ENCODE results near the gene UHRF1. TPM values are rescaled to one million over a fixed set of nuclear protein-coding genes. Genes with fewer than 3 reads are reported as not detected.
"Not testable (repeated sequence)": the region's sequence is repeated elsewhere in the genome, so short reads cannot be mapped to it uniquely, and the experiment has no call there.

The UHRF1 gene
- polyA plus RNA-seq, 6 donors from 2014 or later: 0.07 to 0.17 (median 0.14) TPM; not detected in 2

DNA sequence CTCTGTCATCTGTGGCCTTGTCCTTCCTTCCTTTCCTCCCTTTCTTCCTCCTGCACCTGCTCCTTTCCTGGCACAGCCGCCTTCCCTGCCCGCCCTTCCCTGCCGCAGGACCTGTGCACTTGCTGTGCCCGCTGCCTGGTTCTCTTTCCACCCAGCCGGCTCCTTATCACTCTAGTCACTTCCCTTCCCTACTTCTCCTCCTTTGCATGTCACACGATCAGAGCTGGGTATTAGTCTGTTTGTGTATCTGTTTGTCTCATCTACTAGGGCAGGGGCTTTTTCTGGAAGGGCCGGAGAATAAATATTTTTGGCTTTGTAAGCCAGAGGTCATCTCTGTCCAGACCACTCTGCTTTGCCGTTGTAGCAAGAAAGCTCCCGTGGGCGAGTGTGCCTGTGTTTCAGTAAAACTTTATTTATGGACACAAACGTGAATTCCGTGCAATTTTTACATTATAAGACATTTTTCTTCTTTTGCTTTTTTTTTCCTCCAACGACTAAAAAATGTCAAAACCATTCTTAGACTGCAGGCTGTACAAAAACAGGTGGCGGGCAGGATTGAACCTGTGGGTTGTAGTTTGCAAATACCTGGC lies 65.7 kb downstream of the UHRF1 start:
- H3K27ac Mint-ChIP-seq: peak overlapping the region in 4 of 6 donors; percentile 62 to 86 (median 78)
- H3K4me3 Mint-ChIP-seq: peak overlapping the region in 3 of 8 donors; percentile 32 to 73 (median 37)

DNA sequence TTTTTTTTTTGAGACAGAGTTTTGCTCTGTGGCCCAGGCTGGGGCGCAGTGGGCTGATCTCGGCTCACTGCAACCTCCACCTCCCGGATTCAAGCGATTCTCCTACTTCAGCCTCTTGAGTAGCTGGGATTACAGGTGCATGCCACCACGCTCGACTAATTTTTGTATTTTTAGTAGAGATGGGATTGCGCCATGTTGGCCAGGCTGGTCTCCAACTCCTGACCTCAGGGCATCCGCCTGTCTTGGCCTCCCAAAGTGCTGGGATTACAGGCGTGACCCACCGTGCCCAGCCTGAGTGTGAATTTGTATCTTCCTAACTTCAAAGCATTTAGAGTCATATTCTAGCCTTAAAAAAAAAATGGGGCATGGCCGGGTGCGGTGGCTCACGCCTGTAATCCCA lies 66.3 kb downstream of the UHRF1 start:
- not testable (repeated sequence) for DNase-seq; ATAC-seq (ENCODE audit: low read depth in 2 of 2); H3K36me3 Mint-ChIP-seq; H3K27me3 Mint-ChIP-seq; H3K9me3 Mint-ChIP-seq
- Mint-ChIP-seq H3K4me1 (peaks cover 57 to 65% (median 61%) of the 10 kb centered on the region in 3 donors), H3K4me3 (peak overlapping the region in 1 of 8 donors; percentile 37), H3K27ac (peak overlapping the region in 1 of 6 donors; percentile 94)

More for the DNA sequence above, 65.7 kb downstream of the UHRF1 start:
- peaks cover 0 to 8% of the 10 kb centered on the region in 2 donors for H3K36me3 Mint-ChIP-seq
- H3K9me3 Mint-ChIP-seq: no peaks in the 10 kb centered on the region
- H3K4me1 Mint-ChIP-seq: peaks cover 59 to 67% (median 61%) of the 10 kb centered on the region in 3 donors
- ATAC-seq (ENCODE audit: low read depth in 2 of 2): no peak
- DNase-seq: no peak
- no peaks in the 10 kb centered on the region for H3K27me3 Mint-ChIP-seq

DNA sequence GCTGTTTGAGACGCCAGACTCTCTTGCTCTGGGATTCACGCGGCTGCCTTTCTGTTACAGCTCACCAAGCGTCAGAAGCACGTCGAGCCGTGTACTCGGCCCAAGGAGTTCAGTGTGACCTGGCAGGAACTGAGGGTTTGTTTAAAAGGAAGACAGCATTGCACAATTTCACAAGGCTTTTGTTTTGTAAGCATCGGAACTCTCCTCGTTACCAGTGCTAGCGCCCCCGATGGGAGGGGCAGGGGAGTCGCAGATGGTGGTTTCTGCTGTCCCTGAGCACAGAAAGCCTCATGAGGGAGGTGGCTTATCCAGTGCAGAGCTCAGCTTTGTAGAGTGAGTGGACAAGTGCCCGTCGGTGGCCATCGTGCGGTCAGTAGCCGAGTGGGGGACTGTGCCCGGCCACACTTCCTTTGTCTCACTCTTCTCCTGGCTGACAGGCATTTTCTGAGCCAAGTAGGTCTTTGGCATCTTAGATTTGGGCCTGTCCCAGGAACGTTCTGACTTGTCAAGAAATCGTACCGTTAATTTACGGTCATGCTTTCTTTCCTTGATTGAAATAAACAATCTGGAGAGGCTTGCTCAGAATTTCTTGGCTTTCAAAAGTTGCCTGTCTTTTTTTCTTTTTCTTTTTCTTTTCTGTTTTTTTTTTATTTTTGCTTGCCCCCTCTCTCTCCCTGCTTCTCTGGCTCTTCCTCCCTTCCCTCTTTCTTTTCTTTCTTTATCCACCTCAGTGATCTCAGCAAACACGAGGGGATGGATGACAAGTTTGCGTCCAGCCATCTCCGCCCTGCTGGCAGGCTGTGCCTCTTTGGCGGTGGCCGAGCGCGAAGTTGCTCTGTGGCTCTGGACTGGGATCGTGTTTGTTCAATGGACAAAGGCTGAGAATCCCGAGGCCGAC lies 67.3 kb downstream of the UHRF1 start:
- H3K27me3 Mint-ChIP-seq: no peaks in the 10 kb centered on the region
- peaks cover 0 to 8% of the 10 kb centered on the region in 2 donors for H3K36me3 Mint-ChIP-seq
- ATAC-seq (ENCODE audit: low read depth in 2 of 2) (peak; percentile 46 to 54), DNase-seq (peak; percentile 28)
- peak overlapping the region; percentile 83 to 95 (median 92) for H3K27ac Mint-ChIP-seq
- H3K4me3 Mint-ChIP-seq: peak overlapping the region; percentile 10 to 83 (median 72)
- H3K9me3 Mint-ChIP-seq: no peaks in the 10 kb centered on the region
- H3K4me1 Mint-ChIP-seq: peaks cover 51 to 60% (median 53%) of the 10 kb centered on the region in 3 donors

DNA sequence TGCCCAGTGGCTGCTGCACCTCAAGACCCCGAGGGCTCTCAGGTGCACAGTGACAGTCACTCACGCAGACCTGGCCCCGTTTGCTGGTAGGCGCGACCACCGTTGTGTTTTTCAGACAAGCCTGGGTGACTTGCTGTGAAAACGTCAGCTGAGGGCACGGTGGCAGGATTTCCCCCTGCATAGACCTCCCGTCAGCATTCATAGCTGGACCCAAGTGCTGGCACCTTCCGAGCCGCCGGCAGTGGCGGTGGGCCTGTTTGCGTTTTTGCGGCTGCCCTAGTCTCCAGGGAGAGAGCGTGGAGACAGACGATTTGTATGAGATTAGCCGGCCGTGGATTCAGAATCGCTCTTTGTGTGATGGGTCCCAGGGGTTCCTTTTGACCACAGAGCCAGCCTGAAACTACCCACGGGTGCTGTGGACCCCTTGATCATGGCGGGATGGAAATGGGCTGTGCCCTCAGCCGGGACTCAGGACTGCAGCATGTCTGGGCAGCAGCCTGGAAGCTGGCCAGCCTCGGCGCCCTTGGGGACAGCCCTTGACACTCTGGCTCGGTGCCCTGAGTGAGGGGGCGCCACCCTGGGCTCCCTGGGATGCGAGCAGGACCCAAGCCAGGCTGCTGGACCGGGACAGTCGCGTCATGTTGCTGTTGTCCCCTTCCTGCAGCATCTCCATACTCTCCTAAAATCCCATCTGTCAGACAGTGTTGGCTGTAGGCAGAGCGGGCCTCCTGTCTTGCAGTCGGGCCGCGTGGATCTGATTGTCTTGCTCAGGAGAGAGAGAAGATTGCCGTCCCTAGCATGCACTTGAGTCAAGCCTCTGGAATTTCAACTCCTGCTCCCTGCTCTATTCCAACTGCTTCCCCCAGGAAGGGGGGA lies 68.2 kb downstream of the UHRF1 start:
- ATAC-seq (ENCODE audit: low read depth in 2 of 2) (peak; percentile 68 to 70), DNase-seq (peak; percentile 60)
- Mint-ChIP-seq H3K27ac (peak overlapping the region; percentile 86 to 95 (median 94)), H3K4me1 (peaks cover 47 to 57% (median 53%) of the 10 kb centered on the region in 3 donors), H3K4me3 (peak overlapping the region; percentile 10 to 83 (median 72)), H3K9me3 (no peaks in the 10 kb centered on the region), H3K36me3 (peaks cover 0 to 8% of the 10 kb centered on the region in 2 donors), H3K27me3 (no peaks in the 10 kb centered on the region)

DNA sequence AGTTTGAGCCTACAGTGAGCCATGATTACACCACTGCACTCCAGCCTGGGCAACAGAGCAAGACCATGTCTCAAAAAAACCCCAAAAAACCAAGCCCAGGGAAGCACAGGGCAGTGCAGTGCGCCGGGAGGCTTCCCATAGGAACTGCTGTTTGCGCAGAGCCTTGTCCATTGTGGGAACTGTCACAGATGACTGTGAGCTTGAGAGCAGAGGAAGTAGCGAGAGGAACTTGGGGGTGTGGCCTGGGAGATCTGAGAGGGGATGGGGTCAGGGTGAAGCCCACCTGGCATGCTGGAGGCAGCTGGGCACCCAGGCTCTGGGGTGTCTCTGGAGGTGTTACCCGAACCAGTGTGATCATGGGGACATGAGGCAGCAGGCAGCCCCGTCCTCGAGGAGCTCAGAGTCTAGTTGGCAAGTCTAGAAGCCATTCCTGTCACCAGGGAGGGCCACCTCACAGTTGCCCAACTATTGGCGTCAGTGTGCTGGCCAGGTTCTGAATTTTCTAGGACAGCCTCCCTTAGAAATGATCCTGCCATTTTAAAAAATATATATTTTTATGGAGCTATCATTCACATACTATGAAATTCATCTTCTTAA lies 70.0 kb downstream of the UHRF1 start:
- Mint-ChIP-seq H3K9me3 (no peaks in the 10 kb centered on the region), H3K36me3 (peaks cover 0 to 8% of the 10 kb centered on the region in 2 donors), H3K4me3 (peak overlapping the region in 3 of 8 donors; percentile 29 to 75 (median 54)), H3K4me1 (peaks cover 50 to 69% (median 54%) of the 10 kb centered on the region in 3 donors), H3K27me3 (no peaks in the 10 kb centered on the region), H3K27ac (peak overlapping the region in 4 of 6 donors; percentile 26 to 67 (median 48))
- no peak for ATAC-seq (ENCODE audit: low read depth in 2 of 2)
- DNase-seq: no peak

DNA sequence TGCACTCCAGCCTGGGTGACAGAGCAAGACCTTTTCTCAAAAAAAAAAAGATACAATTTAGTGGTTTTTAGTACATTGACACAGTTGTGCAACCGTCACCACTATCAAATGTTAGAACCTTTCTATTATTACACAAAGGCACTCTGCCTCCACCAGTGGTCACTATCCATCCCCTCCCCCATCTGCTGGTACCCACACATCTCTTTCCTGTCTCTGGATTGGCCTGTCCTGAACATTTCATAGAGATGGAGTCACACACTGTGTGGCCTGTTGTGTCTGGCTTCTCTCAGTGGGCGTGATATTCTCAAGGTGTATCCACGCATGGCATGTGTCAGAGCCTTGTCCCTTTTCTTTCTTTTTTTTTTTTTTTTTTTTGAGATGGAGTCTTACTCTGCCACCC lies 70.8 kb downstream of the UHRF1 start:
- no peak for DNase-seq
- Mint-ChIP-seq H3K27me3 (no peaks in the 10 kb centered on the region), H3K4me3 (no peak overlapping the region), H3K4me1 (peaks cover 48 to 64% (median 49%) of the 10 kb centered on the region in 3 donors), H3K9me3 (no peaks in the 10 kb centered on the region), H3K36me3 (peaks cover 0 to 2% of the 10 kb centered on the region in 2 donors), H3K27ac (peak overlapping the region in 2 of 6 donors; percentile 4 to 78)
- ATAC-seq (ENCODE audit: low read depth in 2 of 2): no peak

DNA sequence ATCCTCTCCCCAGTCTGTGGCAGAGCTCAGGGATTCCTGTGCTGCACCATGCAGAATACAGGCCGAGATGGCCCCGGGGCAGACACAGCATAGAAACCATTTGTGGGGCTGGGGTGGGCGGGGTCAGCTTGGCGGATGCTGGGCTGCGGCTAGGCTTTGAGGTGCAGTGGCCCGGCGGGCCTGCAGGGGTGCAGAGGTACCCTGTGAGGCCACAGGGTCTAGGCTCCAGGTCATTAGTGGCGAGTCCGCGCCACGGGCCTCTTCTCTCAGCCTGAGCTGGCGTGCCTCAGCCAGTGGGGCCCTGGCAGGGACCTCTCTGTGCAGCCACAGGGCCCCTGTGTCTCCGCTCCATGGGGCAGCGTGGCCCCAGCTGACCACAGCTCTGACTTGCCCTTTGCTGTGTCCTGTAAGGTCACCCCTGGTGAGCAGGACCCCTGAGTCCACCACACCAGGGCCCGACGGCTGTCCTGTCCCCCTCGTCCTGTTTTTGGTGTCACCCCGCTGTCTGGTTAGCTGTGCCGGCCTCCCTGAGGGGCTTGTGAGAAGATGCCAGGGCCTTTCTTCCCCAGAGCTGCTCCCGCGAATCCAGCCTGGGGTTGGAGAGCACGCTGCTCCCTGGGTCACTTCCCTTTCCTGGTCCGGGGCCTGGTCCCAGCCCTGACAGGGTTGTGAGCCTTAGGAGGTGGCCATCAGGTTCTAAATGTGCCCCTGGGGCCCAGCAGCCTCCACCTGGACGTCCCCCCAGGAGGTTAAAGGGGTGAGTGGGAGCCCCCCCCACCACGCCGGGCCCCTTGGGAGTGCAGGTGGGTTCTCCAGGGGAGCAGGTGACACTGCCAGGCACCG lies 71.8 kb downstream of the UHRF1 start:
- H3K4me3 Mint-ChIP-seq: peak overlapping the region in 2 of 8 donors; percentile 38 to 63

DNA sequence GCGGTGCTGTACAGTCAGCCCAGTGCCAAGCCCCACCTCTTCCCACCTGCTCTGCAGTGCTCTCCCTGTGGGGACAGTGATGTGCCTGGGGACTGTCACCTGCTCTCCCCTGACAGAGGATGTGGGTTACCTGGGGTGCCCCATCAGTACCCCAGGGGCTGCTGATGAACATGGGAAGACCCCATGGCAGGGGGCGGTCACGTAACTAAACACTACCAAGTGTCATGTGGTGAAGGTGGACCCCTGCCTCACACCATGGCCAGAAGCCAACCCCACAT lies 72.3 kb downstream of the UHRF1 start:
- DNase-seq: peak; percentile 6
- ATAC-seq (ENCODE audit: low read depth in 2 of 2): peak; percentile 46 to 51
- Mint-ChIP-seq H3K4me3 (peak overlapping the region in 1 of 8 donors; percentile 29), H3K27me3 (no peaks in the 10 kb centered on the region), H3K9me3 (no peaks in the 10 kb centered on the region), H3K36me3 (no peaks in the 10 kb centered on the region), H3K27ac (peak overlapping the region in 2 of 6 donors; percentile 4 to 89), H3K4me1 (peaks cover 40 to 60% (median 50%) of the 10 kb centered on the region in 3 donors)

More for the DNA sequence above, 71.8 kb downstream of the UHRF1 start:
- H3K27ac Mint-ChIP-seq: peak overlapping the region in 4 of 6 donors; percentile 4 to 89 (median 38)
- H3K4me1 Mint-ChIP-seq: peaks cover 43 to 65% (median 51%) of the 10 kb centered on the region in 3 donors
- ATAC-seq (ENCODE audit: low read depth in 2 of 2) (no peak), DNase-seq (no peak)
- no peaks in the 10 kb centered on the region for H3K36me3 Mint-ChIP-seq
- H3K27me3 Mint-ChIP-seq: no peaks in the 10 kb centered on the region
- no peaks in the 10 kb centered on the region for H3K9me3 Mint-ChIP-seq

DNA sequence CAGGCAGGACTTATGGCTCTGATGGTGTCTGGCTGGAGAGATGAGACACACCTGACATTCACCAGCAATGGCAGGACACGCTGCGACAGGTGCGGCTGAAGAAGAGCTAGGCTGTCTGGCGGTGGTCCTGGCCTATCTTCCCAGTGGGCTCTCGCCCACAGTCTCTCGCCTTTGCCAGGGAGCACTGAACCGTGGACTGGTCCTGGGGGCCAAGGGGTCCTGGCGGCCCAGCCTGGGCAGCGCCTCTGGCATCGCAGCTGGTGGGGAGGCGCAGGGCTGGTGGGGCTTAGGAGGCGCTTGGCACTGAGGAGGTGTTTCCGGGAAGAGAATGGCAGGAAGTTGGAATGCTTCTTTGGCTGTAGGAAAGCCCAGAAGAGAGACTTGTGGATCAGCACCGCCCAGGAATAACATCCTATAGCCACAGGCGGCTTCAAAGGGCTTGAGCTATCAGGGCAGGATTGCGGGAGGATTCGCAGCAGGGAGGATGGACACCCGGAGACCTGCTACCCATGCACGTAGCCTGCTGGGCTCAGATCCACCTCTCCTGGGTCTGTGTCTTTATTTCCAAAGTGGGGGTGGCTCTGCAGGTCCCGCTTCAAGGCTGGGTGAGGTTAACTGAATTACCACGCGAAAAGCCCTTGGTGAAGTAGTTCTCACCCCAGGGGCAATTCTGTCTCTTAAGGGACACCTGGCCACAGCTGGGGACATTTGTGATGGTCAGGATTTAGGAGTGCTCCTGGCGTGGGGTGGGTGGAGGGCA lies 74.2 kb downstream of the UHRF1 start:
- Mint-ChIP-seq H3K9me3 (no peaks in the 10 kb centered on the region), H3K27ac (peak overlapping the region in 1 of 6 donors; percentile 65), H3K4me3 (peak overlapping the region in 1 of 8 donors; percentile 37), H3K36me3 (no peaks in the 10 kb centered on the region), H3K4me1 (peaks cover 33 to 54% (median 43%) of the 10 kb centered on the region in 3 donors), H3K27me3 (no peaks in the 10 kb centered on the region)
- DNase-seq: no peak
- ATAC-seq (ENCODE audit: low read depth in 2 of 2): no peak

DNA sequence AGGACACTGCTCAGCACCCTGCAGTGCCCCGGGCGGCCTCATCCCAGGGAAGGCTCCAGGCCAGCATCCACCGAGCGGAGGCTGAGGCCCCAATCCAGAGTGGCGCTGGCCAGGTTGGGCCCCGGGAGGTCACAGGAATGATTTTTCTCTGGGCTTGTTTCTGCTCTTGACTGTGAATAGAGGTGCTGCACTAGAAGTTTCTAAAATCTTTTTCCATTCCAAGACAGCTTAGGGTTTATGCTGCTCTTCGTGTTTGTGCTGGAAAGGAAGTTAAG lies 74.7 kb downstream of the UHRF1 start:
- Mint-ChIP-seq H3K27ac (peak overlapping the region in 2 of 6 donors; percentile 29 to 71), H3K4me3 (no peak overlapping the region), H3K9me3 (no peaks in the 10 kb centered on the region), H3K4me1 (peaks cover 30 to 50% (median 41%) of the 10 kb centered on the region in 3 donors), H3K36me3 (no peaks in the 10 kb centered on the region), H3K27me3 (no peaks in the 10 kb centered on the region)
- DNase-seq (no peak), ATAC-seq (ENCODE audit: low read depth in 2 of 2) (no peak)

DNA sequence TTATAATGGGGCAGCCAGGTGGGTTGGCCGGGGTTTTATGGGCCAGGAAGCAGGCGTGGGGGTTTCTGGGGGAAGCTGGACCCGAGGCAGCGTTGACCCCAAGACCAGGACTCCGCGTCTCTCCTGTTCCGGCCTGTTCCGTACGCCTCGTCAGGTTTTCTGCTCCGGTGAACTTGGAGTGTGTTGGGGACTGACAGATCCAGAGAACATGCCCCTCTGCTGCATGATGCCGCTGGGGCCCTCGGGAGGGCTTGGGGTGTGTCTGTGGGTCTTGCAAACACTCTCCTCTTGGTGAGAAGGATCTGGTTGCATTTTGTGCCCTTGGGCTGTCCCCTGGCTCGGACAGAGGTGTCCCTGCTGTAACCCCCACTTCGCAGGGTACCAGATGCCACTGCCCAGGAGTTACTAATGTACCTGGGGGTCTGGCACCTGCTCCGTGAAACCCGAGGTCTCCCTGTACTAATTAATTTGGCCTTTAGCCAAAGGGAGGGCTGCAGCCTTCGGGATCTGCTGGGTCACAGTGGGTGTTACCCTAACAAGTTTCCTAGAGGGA lies 75.2 kb downstream of the UHRF1 start:
- Mint-ChIP-seq H3K27me3 (no peaks in the 10 kb centered on the region), H3K27ac (peak overlapping the region in 1 of 6 donors; percentile 71), H3K4me1 (peaks cover 30 to 50% (median 41%) of the 10 kb centered on the region in 3 donors), H3K9me3 (no peaks in the 10 kb centered on the region), H3K4me3 (no peak overlapping the region), H3K36me3 (no peaks in the 10 kb centered on the region)
- no peak for DNase-seq
- ATAC-seq (ENCODE audit: low read depth in 2 of 2): no peak

All from naive B cell (primary cell).